ENCODE data around the gene RGS14. TPM values are rescaled to one million over a fixed set of nuclear protein-coding genes. Genes with fewer than 3 reads are reported as not detected.

The RGS14 gene
- polyA plus RNA-seq, 1 donor (not counting 4 experiments of a cell fraction or from before 2014, with no cell fraction given), result 8.6 TPM

- H3K4me2 ChIP-seq (ENCODE audit: control insufficient read depth, extremely low read depth, insufficient read depth, low read depth, low read length), result no peak overlapping the region
- FAIRE-seq, result no peak
- H3K27ac ChIP-seq (ENCODE audit: control insufficient read depth, insufficient read depth, low read length), result no peak overlapping the region
- no peak overlapping the region for H3K9ac ChIP-seq (ENCODE audit: control insufficient read depth, extremely low read depth, insufficient read depth, low read length)
- dilution Hi-C loops (cut with MboI; ENCODE audit: extremely low pct_ligation_motif_present, low sequenced_read_pairs), result no loop called here
- no peak overlapping the region for H3K4me3 ChIP-seq (ENCODE audit: control insufficient read depth in 2 of 3, extremely low read depth in 1 of 3, insufficient read depth in 2 of 3, low read depth in 1 of 3, low read length in 3 of 3)
- DNase-seq (ENCODE audit: low read depth, low spot score), result no peak
- no peak for TF ChIP-seq EZH2 (IDR thresholded peaks at IDR 0.05; ENCODE audit: low read length)
- no peaks in the 10 kb centered on the region for H3K9me1 ChIP-seq (ENCODE audit: control insufficient read depth, extremely low read depth, insufficient read depth, low read length)
- H3K9me3 ChIP-seq (ENCODE audit: control insufficient read depth, low read depth, low read length), result no peaks in the 10 kb centered on the region
- peaks cover 2% of the 10 kb centered on the region for H4K20me1 ChIP-seq (ENCODE audit: control insufficient read depth, extremely low read depth, insufficient read depth, low read length)
- no peak overlapping the region for H2AFZ ChIP-seq (ENCODE audit: control insufficient read depth, low read length)
- H3K4me1 ChIP-seq (ENCODE audit: control insufficient read depth, extremely low read depth, insufficient read depth, low read length), result peaks cover 29% of the 10 kb centered on the region
- no peaks in the 10 kb centered on the region for H3K27me3 ChIP-seq (ENCODE audit: control insufficient read depth, extremely low read depth, insufficient read depth, low read length)
- no peaks in the 10 kb centered on the region for H3K79me2 ChIP-seq (ENCODE audit: control insufficient read depth, insufficient read depth, low read length)
- no peaks in the 10 kb centered on the region for H3K36me3 ChIP-seq (ENCODE audit: control insufficient read depth in 2 of 2, extremely low read depth in 1 of 2, insufficient read depth in 2 of 2, low read length in 2 of 2)
Observed at GRCh38 chr5:177392765-177393164, 35.0 kb downstream of the RGS14 start.

DNA sequence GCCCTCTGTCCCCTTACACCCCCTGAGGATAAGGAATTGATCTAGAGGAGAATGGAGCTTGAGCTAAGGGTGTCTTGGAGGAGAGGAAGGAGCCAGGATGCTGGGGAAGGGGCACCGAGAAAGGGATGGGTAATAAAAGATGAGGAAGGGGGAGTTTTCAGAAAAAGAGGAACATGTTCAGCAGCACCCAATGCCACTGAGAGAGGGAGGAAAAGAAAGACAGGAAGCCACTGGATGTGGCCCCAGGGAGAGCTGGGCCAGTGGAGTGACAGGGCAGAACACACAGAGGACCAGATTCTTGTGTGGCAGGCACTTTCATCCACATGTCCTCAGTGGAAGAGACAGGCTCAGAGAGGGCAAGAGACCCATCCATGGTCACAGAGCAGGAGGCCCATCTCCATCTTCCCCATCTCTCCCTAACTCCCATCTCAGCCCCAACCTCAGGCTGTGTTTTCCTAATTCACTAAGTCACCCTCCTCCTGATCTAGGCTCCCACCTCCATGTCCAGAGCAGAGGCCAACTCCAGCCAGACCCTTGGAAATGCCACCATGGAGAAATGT lies 35.6 kb downstream of the RGS14 start:
- Histone ChIP-seq H3K9me3 (ENCODE audit: control insufficient read depth, low read depth, low read length) (no peaks in the 10 kb centered on the region), H3K4me3 (ENCODE audit: control insufficient read depth in 2 of 3, extremely low read depth in 1 of 3, insufficient read depth in 2 of 3, low read depth in 1 of 3, low read length in 3 of 3) (no peak overlapping the region), H3K4me2 (ENCODE audit: control insufficient read depth, extremely low read depth, insufficient read depth, low read depth, low read length) (no peak overlapping the region), H3K27me3 (ENCODE audit: control insufficient read depth, extremely low read depth, insufficient read depth, low read length) (no peaks in the 10 kb centered on the region), H3K4me1 (ENCODE audit: control insufficient read depth, extremely low read depth, insufficient read depth, low read length) (peaks cover 24% of the 10 kb centered on the region), H2AFZ (ENCODE audit: control insufficient read depth, low read length) (no peak overlapping the region), H3K27ac (ENCODE audit: control insufficient read depth, insufficient read depth, low read length) (no peak overlapping the region), H3K9ac (ENCODE audit: control insufficient read depth, extremely low read depth, insufficient read depth, low read length) (no peak overlapping the region), H3K9me1 (ENCODE audit: control insufficient read depth, extremely low read depth, insufficient read depth, low read length) (no peaks in the 10 kb centered on the region), H4K20me1 (ENCODE audit: control insufficient read depth, extremely low read depth, insufficient read depth, low read length) (peaks cover 1% of the 10 kb centered on the region), H3K79me2 (ENCODE audit: control insufficient read depth, insufficient read depth, low read length) (no peaks in the 10 kb centered on the region), H3K36me3 (ENCODE audit: control insufficient read depth in 2 of 2, extremely low read depth in 1 of 2, insufficient read depth in 2 of 2, low read length in 2 of 2) (no peaks in the 10 kb centered on the region)
- TF ChIP-seq, protein P1, sequence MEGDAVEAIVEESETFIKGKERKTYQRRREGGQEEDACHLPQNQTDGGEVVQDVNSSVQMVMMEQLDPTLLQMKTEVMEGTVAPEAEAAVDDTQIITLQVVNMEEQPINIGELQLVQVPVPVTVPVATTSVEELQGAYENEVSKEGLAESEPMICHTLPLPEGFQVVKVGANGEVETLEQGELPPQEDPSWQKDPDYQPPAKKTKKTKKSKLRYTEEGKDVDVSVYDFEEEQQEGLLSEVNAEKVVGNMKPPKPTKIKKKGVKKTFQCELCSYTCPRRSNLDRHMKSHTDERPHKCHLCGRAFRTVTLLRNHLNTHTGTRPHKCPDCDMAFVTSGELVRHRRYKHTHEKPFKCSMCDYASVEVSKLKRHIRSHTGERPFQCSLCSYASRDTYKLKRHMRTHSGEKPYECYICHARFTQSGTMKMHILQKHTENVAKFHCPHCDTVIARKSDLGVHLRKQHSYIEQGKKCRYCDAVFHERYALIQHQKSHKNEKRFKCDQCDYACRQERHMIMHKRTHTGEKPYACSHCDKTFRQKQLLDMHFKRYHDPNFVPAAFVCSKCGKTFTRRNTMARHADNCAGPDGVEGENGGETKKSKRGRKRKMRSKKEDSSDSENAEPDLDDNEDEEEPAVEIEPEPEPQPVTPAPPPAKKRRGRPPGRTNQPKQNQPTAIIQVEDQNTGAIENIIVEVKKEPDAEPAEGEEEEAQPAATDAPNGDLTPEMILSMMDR (optimal IDR thresholded peaks at IDR 0.05 in 1 of 3, IDR thresholded peaks at IDR 0.05 in 1 of 3, conservative IDR thresholded peaks at IDR 0.05 in 1 of 3; ENCODE audit: extremely low read depth in 1 of 3, insufficient read depth in 2 of 3, low read length in 3 of 3), result no peak
- TF ChIP-seq EZH2 (IDR thresholded peaks at IDR 0.05; ENCODE audit: low read length), result no peak
- FAIRE-seq (no peak), DNase-seq (ENCODE audit: low read depth, low spot score) (no peak)
- dilution Hi-C loops (cut with MboI; ENCODE audit: extremely low pct_ligation_motif_present, low sequenced_read_pairs), result no loop called here

GRCh38 chr5:177393990-177394389 lies 36.3 kb downstream of the RGS14 start:
- no peak overlapping the region for H3K4me3 ChIP-seq (ENCODE audit: control insufficient read depth in 2 of 3, extremely low read depth in 1 of 3, insufficient read depth in 2 of 3, low read depth in 1 of 3, low read length in 3 of 3)
- no peak overlapping the region for H2AFZ ChIP-seq (ENCODE audit: control insufficient read depth, low read length)
- H3K79me2 ChIP-seq (ENCODE audit: control insufficient read depth, insufficient read depth, low read length), result no peaks in the 10 kb centered on the region
- DNase-seq (ENCODE audit: low read depth, low spot score) (no peak), FAIRE-seq (no peak)
- H3K4me1 ChIP-seq (ENCODE audit: control insufficient read depth, extremely low read depth, insufficient read depth, low read length), result peaks cover 17% of the 10 kb centered on the region
- H3K4me2 ChIP-seq (ENCODE audit: control insufficient read depth, extremely low read depth, insufficient read depth, low read depth, low read length), result no peak overlapping the region
- TF ChIP-seq EZH2 (IDR thresholded peaks at IDR 0.05; ENCODE audit: low read length), result no peak
- TF ChIP-seq, protein P1 (optimal IDR thresholded peaks at IDR 0.05 in 1 of 3, IDR thresholded peaks at IDR 0.05 in 1 of 3, conservative IDR thresholded peaks at IDR 0.05 in 1 of 3; ENCODE audit: extremely low read depth in 1 of 3, insufficient read depth in 2 of 3, low read length in 3 of 3), result no peak
- no peaks in the 10 kb centered on the region for H3K27me3 ChIP-seq (ENCODE audit: control insufficient read depth, extremely low read depth, insufficient read depth, low read length)
- no peak overlapping the region for H3K27ac ChIP-seq (ENCODE audit: control insufficient read depth, insufficient read depth, low read length)
- no peaks in the 10 kb centered on the region for H3K9me1 ChIP-seq (ENCODE audit: control insufficient read depth, extremely low read depth, insufficient read depth, low read length)
- dilution Hi-C loops (cut with MboI; ENCODE audit: extremely low pct_ligation_motif_present, low sequenced_read_pairs), result no loop called here
- H3K9me3 ChIP-seq (ENCODE audit: control insufficient read depth, low read depth, low read length), result no peaks in the 10 kb centered on the region
- no peaks in the 10 kb centered on the region for H3K36me3 ChIP-seq (ENCODE audit: control insufficient read depth in 2 of 2, extremely low read depth in 1 of 2, insufficient read depth in 2 of 2, low read length in 2 of 2)
- no peaks in the 10 kb centered on the region for H4K20me1 ChIP-seq (ENCODE audit: control insufficient read depth, extremely low read depth, insufficient read depth, low read length)
- H3K9ac ChIP-seq (ENCODE audit: control insufficient read depth, extremely low read depth, insufficient read depth, low read length), result no peak overlapping the region
